Stimulated activated memory B cell treated with anti-CD40 and anti-IgM and Interleukin-4, amounts not matched to agents 10 μg/mL and 1 μg/mL and 100 μg/mL, for 72 hours (primary cell): ENCODE data around the gene ABCD3.

Experiments used
- ATAC-seq: fragments of 150-1000 bp; cut with Tn5 transposase; 2 replicates; pipeline ENCODE4 v1.10.0; 2021
- H3K27ac Mint-ChIP-seq: one replicate; pipeline ENCODE4 v1.8.0; 2022; ENCODE audit warnings: mild to moderate bottlenecking, mixed read lengths
- H3K27me3 Mint-ChIP-seq: one replicate; pipeline ENCODE4 v1.8.0; 2022; ENCODE audit warnings: mixed read lengths
- H3K36me3 Mint-ChIP-seq: one replicate; pipeline ENCODE4 v1.8.0; 2022; ENCODE audit warnings: mixed read lengths
- H3K4me1 Mint-ChIP-seq: one replicate; pipeline ENCODE4 v1.8.0; 2022; ENCODE audit warnings: mixed read lengths
- H3K4me3 Mint-ChIP-seq: one replicate; pipeline ENCODE4 v1.8.0; 2022; ENCODE audit warnings: mild to moderate bottlenecking, moderate library complexity, mixed read lengths
- H3K9me3 Mint-ChIP-seq: one replicate; pipeline ENCODE4 v1.8.0; 2022; ENCODE audit warnings: mixed read lengths

ABCD3 gene

GRCh38 chr1:94522304-94522703, 104.1 kb downstream of the ABCD3 start:
- Mint-ChIP-seq H3K27me3 (no peaks in the 10 kb centered on the region), H3K27ac (no peak overlapping the region), H3K4me3 (no peak overlapping the region), H3K4me1 (no peaks in the 10 kb centered on the region), H3K36me3 (no peaks in the 10 kb centered on the region), H3K9me3 (no peaks in the 10 kb centered on the region)
- ATAC-seq = no peak

GRCh38 chr1:94524531-94524930, 106.3 kb downstream of the ABCD3 start:
- no peak overlapping the region for H3K27ac Mint-ChIP-seq
- H3K36me3 Mint-ChIP-seq = no peaks in the 10 kb centered on the region
- H3K4me3 Mint-ChIP-seq = no peak overlapping the region
- H3K27me3 Mint-ChIP-seq = no peaks in the 10 kb centered on the region
- H3K4me1 Mint-ChIP-seq = no peaks in the 10 kb centered on the region
- ATAC-seq = no peak
- H3K9me3 Mint-ChIP-seq = no peaks in the 10 kb centered on the region

- H3K4me3 Mint-ChIP-seq = no peak overlapping the region
- H3K4me1 Mint-ChIP-seq = no peaks in the 10 kb centered on the region
- no peaks in the 10 kb centered on the region for H3K9me3 Mint-ChIP-seq
- no peak overlapping the region for H3K27ac Mint-ChIP-seq
- no peaks in the 10 kb centered on the region for H3K36me3 Mint-ChIP-seq
- H3K27me3 Mint-ChIP-seq = no peaks in the 10 kb centered on the region
- ATAC-seq = no peak
Measured at GRCh38 chr1:94526152-94526980, 108.2 kb downstream of the ABCD3 start.

GRCh38 chr1:94527447-94528031, 109.3 kb downstream of the ABCD3 start:
- Mint-ChIP-seq H3K27ac (no peak overlapping the region), H3K27me3 (no peaks in the 10 kb centered on the region), H3K36me3 (no peaks in the 10 kb centered on the region), H3K4me3 (no peak overlapping the region), H3K9me3 (no peaks in the 10 kb centered on the region), H3K4me1 (no peaks in the 10 kb centered on the region)
- ATAC-seq = no peak

- Mint-ChIP-seq H3K36me3 (no peaks in the 10 kb centered on the region), H3K4me1 (no peaks in the 10 kb centered on the region), H3K9me3 (no peaks in the 10 kb centered on the region), H3K27me3 (no peaks in the 10 kb centered on the region), H3K27ac (no peak overlapping the region), H3K4me3 (no peak overlapping the region)
- ATAC-seq = no peak
Measured at GRCh38 chr1:94528299-94528698, 110.1 kb downstream of the ABCD3 start.

GRCh38 chr1:94528826-94529225, 110.6 kb downstream of the ABCD3 start:
- H3K27me3 Mint-ChIP-seq = no peaks in the 10 kb centered on the region
- no peak for ATAC-seq
- no peaks in the 10 kb centered on the region for H3K36me3 Mint-ChIP-seq
- no peaks in the 10 kb centered on the region for H3K4me1 Mint-ChIP-seq
- H3K4me3 Mint-ChIP-seq = no peak overlapping the region
- no peaks in the 10 kb centered on the region for H3K9me3 Mint-ChIP-seq
- no peak overlapping the region for H3K27ac Mint-ChIP-seq

- Mint-ChIP-seq H3K27me3 (no peaks in the 10 kb centered on the region), H3K36me3 (no peaks in the 10 kb centered on the region), H3K9me3 (no peaks in the 10 kb centered on the region), H3K27ac (no peak overlapping the region), H3K4me1 (no peaks in the 10 kb centered on the region), H3K4me3 (no peak overlapping the region)
- ATAC-seq = no peak
Measured at GRCh38 chr1:94529416-94529815, 111.2 kb downstream of the ABCD3 start.

GRCh38 chr1:94530373-94530878, 112.2 kb downstream of the ABCD3 start:
- no peaks in the 10 kb centered on the region for H3K9me3 Mint-ChIP-seq

GRCh38 chr1:94531664-94532063, 113.5 kb downstream of the ABCD3 start:
- H3K4me1 Mint-ChIP-seq = no peaks in the 10 kb centered on the region
- peaks cover 17% of the 10 kb centered on the region for H3K27me3 Mint-ChIP-seq
- peak; percentile 27 for ATAC-seq
- H3K4me3 Mint-ChIP-seq = no peak overlapping the region
- H3K36me3 Mint-ChIP-seq = no peaks in the 10 kb centered on the region
- no peak overlapping the region for H3K27ac Mint-ChIP-seq
- H3K9me3 Mint-ChIP-seq = no peaks in the 10 kb centered on the region

More at GRCh38 chr1:94530373-94530878, 112.2 kb downstream of the ABCD3 start:
- Mint-ChIP-seq H3K27ac (no peak overlapping the region), H3K4me3 (no peak overlapping the region), H3K27me3 (peaks cover 8% of the 10 kb centered on the region), H3K4me1 (no peaks in the 10 kb centered on the region), H3K36me3 (no peaks in the 10 kb centered on the region)
- no peak for ATAC-seq

- H3K9me3 Mint-ChIP-seq = no peaks in the 10 kb centered on the region
- no peaks in the 10 kb centered on the region for H3K4me1 Mint-ChIP-seq
- no peak overlapping the region for H3K27ac Mint-ChIP-seq
- no peak for ATAC-seq
- no peak overlapping the region for H3K4me3 Mint-ChIP-seq
- peaks cover 17% of the 10 kb centered on the region for H3K27me3 Mint-ChIP-seq
- no peaks in the 10 kb centered on the region for H3K36me3 Mint-ChIP-seq
Measured at GRCh38 chr1:94532077-94532476, 113.9 kb downstream of the ABCD3 start.

GRCh38 chr1:94535095-94535494, 116.9 kb downstream of the ABCD3 start:
- no peaks in the 10 kb centered on the region for H3K9me3 Mint-ChIP-seq
- peaks cover 39% of the 10 kb centered on the region for H3K27me3 Mint-ChIP-seq
- no peak overlapping the region for H3K27ac Mint-ChIP-seq
- H3K36me3 Mint-ChIP-seq = no peaks in the 10 kb centered on the region
- no peak for ATAC-seq
- H3K4me1 Mint-ChIP-seq = no peaks in the 10 kb centered on the region
- H3K4me3 Mint-ChIP-seq = no peak overlapping the region

- H3K4me3 Mint-ChIP-seq = no peak overlapping the region
- ATAC-seq = no peak
- H3K36me3 Mint-ChIP-seq = no peaks in the 10 kb centered on the region
- H3K4me1 Mint-ChIP-seq = no peaks in the 10 kb centered on the region
- H3K9me3 Mint-ChIP-seq = no peaks in the 10 kb centered on the region
- no peak overlapping the region for H3K27ac Mint-ChIP-seq
- H3K27me3 Mint-ChIP-seq = peaks cover 47% of the 10 kb centered on the region
Measured at GRCh38 chr1:94535879-94536278, 117.7 kb downstream of the ABCD3 start.

GRCh38 chr1:94537254-94537653, 119.1 kb downstream of the ABCD3 start:
- no peaks in the 10 kb centered on the region for H3K36me3 Mint-ChIP-seq

GRCh38 chr1:94538243-94538827, 120.1 kb downstream of the ABCD3 start:
- Mint-ChIP-seq H3K27ac (no peak overlapping the region), H3K36me3 (no peaks in the 10 kb centered on the region), H3K4me1 (peaks cover 17% of the 10 kb centered on the region), H3K27me3 (peaks cover 67% of the 10 kb centered on the region), H3K4me3 (no peak overlapping the region), H3K9me3 (no peaks in the 10 kb centered on the region)
- ATAC-seq = no peak

More at GRCh38 chr1:94537254-94537653, 119.1 kb downstream of the ABCD3 start:
- no peaks in the 10 kb centered on the region for H3K9me3 Mint-ChIP-seq
- H3K27ac Mint-ChIP-seq = no peak overlapping the region
- H3K4me1 Mint-ChIP-seq = peaks cover 7% of the 10 kb centered on the region
- peaks cover 56% of the 10 kb centered on the region for H3K27me3 Mint-ChIP-seq
- no peak overlapping the region for H3K4me3 Mint-ChIP-seq
- ATAC-seq = no peak

GRCh38 chr1:94539496-94539895, 121.3 kb downstream of the ABCD3 start:
- H3K4me1 Mint-ChIP-seq = peaks cover 17% of the 10 kb centered on the region

More at GRCh38 chr1:94539496-94539895, 121.3 kb downstream of the ABCD3 start:
- peaks cover 78% of the 10 kb centered on the region for H3K27me3 Mint-ChIP-seq
- no peak for ATAC-seq
- H3K4me3 Mint-ChIP-seq = no peak overlapping the region
- H3K27ac Mint-ChIP-seq = no peak overlapping the region
- no peaks in the 10 kb centered on the region for H3K9me3 Mint-ChIP-seq
- no peaks in the 10 kb centered on the region for H3K36me3 Mint-ChIP-seq
